HG03045 (cell line): ENCODE measurements around the gene IFITM5.

Source experiments
- ATAC-seq: cut with Tn5 transposase; IDR thresholded peaks from one replicate; pipeline ENCODE4 v1.9.1; 2021; ENCODE audit warnings: mild to moderate bottlenecking, moderate library complexity; ENCODE audit not compliant: unreplicated experiment

The IFITM5 gene

GRCh38 chr11:285021-285893 is 14.1 kb downstream of the IFITM5 start:
- ATAC-seq: no peak

DNA sequence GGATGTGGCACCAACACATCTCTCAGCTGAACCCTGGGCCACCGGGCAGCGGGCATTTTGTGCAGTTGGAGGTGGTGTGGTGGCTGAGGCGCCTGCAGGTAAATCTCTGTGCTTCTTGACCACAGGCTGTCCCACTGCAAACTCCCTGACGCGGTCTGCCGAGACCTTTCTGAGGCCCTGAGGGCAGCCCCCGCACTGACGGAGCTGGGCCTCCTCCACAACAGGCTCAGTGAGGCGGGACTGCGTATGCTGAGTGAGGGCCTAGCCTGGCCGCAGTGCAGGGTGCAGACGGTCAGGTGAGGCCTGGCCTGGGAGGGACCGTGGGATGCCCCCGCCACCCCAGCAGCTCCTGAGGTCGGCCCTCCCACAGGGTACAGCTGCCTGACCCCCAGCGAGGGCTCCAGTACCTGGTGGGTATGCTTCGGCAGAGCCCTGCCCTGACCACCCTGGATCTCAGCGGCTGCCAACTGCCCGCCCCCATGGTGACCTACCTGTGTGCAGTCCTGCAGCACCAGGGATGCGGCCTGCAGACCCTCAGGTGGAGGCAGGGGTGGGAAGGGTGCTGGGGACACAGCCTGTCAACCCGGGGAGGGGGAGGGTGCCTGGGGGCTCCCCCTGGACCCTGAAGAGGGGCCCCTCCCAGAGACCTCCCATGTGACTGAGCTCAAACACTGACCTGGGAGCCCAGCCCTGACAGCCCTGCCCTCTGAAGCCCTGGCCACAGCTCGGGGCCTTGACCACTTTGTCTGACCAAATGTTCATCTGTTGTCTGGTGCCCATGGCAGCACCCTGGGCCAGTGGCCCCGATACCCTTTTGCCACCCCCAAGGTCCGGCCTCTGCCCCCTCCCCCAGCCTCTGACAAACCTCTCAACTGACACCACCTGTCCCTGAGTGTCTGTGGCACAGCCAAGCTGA is 15.0 kb downstream of the IFITM5 start:
- ATAC-seq: no peak

GRCh38 chr11:283405-284104 is 15.8 kb downstream of the IFITM5 start:
- no peak for ATAC-seq

DNA sequence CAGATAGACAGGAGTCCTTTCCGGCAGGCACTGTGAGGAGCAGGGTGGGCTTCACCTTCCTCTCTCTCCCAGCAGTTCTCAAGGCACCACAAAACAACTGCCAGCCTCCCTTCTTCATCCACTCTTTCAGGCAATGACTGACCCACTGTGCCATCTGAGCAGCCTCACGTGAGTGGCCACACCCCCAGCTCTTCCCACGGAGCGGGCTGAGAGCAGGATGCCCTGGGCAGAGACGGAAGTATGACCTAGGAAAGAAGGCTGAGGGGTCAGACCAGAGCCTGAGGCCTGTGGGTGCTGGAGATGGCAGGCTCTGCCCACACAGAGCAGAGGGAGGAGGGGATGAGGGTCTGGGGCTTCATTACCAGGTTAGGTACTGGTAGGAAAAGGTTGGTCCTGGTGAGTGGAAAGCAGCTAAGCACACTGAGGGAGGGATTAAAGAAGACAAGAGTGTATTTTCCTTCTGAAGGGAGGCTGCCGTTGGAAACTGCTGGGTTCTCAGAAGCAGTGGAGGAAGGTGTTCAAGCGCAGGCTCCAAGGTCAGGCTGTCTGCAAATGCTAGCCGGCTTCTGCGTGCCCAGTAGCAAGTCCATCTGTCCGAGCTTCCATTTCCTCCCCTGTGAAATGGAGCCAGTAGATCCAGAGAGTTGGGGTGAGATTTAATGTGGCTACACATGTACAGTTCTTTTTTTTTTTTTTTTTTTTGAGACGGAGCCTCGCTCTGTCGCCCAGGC is 16.5 kb downstream of the IFITM5 start:
- ATAC-seq: no peak

GRCh38 chr11:282171-282570 is 17.2 kb downstream of the IFITM5 start:
- no peak for ATAC-seq

DNA sequence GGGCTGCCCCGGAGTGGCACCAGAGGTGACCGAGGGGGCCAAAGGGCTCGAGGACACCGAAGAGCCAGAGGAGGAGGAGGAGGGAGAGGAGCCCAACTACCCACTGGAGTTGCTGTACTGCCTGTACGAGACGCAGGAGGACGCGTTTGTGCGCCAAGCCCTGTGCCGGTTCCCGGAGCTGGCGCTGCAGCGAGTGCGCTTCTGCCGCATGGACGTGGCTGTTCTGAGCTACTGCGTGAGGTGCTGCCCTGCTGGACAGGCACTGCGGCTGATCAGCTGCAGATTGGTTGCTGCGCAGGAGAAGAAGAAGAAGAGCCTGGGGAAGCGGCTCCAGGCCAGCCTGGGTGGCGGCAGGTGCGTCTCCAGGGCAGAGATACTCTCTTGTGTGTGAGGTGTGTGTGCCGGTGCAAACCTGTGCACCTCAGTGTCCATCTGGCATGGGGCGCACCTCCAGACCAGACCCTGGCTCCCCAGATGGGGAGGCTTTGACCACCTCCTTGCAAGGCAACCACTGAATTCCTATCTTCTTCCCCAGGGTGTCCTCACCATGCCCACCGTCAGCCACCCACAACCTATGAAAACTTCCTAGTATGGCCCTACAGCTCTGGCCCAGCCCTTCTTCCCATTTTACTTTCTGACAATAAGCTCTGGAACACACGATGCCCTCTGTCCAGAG is 17.7 kb downstream of the IFITM5 start:
- no peak for ATAC-seq

- no peak for ATAC-seq
These were observed 18.4 kb downstream of the IFITM5 start for GRCh38 chr11:280706-281485.

DNA sequence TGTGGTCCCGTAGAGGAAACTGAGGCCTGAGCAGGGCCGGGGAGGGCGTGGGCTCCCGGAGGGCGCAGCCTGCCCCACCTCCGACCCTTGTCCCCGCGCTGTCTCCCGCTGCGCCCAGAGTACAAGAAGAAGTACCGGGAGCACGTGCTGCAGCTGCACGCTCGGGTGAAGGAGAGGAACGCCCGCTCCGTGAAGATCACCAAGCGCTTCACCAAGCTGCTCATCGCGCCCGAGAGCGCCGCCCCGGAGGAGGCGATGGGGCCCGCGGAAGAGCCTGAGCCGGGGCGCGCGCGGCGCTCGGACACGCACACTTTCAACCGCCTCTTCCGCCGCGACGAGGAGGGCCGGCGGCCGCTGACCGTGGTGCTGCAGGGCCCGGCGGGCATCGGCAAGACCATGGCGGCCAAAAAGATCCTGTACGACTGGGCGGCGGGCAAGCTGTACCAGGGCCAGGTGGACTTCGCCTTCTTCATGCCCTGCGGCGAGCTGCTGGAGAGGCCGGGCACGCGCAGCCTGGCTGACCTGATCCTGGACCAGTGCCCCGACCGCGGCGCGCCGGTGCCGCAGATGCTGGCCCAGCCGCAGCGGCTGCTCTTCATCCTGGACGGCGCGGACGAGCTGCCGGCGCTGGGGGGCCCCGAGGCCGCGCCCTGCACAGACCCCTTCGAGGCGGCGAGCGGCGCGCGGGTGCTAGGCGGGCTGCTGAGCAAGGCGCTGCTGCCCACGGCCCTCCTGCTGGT is 19.2 kb downstream of the IFITM5 start:
- ATAC-seq: no peak

- no peak for ATAC-seq
These were observed 20.0 kb downstream of the IFITM5 start for GRCh38 chr11:279040-279965.

DNA sequence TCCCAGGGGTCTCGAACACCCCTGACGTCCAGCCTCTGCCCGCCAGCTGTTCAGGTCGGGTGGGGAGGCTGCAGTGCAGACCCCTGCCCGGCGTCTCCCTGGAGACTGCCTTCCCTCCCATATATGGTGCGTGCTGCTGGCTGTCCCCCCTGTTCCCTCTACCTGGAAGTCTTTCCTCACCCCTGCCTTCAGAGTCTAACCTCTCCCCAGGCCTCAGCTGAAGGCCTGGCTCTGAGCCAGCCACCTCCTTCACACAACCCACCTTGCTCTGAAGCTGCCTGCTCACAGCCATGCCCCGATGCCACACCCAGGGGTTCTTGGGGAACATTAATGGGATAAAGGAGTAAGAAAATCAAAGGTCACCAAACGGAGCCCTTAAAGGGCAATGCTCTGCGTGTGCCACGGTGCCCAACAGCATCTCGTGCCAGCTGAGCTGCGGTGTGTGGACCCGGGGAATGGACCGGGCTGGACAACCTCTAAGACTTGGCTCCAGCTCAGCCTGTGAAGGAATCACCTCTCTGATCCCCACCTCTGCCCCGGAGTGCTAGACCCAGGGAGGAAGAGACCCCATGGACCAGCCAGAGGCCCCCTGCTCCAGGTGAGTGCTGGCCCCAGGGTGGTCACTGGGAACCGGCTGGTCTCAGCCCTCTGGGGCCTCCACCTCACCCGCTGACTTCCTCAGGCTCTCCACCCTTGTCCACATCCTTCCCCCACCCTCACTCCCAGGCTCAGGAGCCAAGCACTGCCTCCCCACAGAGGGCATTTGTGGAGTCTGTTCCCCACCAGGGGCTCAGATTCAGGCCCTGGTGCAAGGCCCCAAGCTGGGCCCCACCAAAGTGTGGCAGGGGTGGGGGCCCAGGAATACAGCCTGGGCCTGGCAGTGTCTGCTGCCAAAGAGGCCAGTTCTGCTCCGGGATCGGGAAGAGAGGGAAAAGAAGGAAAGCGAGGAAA is 21.1 kb downstream of the IFITM5 start, which contains the start of gene NLRP6:
TSS of gene NLRP6 (plus strand) at position 407 of the 951 bp plus-strand sequence. CDS start at position 570, 163 bp downstream.
- no peak for ATAC-seq

DNA sequence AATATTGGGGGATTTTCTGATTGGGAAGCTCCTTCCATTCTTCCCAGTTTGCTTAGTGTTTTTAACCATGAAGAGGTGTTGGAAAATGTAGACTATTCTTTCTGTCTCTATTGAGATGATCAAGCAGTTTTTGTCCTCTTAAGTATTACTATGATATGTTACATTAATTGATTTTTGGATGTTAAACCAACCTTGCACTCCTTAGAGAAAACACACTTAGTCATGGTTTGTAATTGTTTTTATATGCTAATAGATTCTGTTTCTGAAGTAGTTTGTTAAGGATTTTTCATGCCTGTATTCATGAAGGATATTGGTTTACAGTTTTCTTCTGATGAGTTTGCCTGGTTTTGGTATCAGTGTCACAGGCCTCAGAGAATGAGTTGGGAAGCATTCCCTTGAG is 23.1 kb downstream of the IFITM5 start:
- no peak for ATAC-seq

- no peak for ATAC-seq
These were observed 26.5 kb downstream of the IFITM5 start for GRCh38 chr11:272931-273198.

- ATAC-seq: no peak
These were observed 27.0 kb downstream of the IFITM5 start for GRCh38 chr11:272195-272930.

DNA sequence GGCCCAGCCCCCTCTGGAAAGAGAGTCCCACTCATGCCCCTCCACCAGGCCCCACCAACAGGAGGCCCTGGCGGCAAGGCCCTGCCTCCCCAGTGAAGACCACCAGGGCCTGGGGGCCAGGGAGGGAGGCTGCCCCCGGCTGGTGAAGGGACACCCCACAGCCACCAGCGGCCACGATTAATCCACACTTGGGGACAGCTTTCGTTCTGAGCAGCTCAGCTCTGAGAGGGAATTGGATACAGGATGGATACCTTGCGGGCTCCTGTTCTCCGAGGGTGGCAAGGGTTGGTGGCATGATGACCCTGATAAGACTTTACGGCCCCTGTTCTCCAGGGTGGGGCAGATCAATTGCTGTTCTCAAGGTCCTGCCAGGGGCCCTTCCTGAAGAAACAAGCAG is 28.0 kb downstream of the IFITM5 start:
- ATAC-seq: no peak

GRCh38 chr11:270451-271318 is 28.6 kb downstream of the IFITM5 start:
- no peak for ATAC-seq
